ENCODE measurements around the gene DMTF1. TPM values are rescaled to one million over a fixed set of nuclear protein-coding genes. Genes with fewer than 3 reads are reported as not detected.

The DMTF1 gene
- total RNA-seq, 1 donor from 2014 or later = 168 TPM

DNA sequence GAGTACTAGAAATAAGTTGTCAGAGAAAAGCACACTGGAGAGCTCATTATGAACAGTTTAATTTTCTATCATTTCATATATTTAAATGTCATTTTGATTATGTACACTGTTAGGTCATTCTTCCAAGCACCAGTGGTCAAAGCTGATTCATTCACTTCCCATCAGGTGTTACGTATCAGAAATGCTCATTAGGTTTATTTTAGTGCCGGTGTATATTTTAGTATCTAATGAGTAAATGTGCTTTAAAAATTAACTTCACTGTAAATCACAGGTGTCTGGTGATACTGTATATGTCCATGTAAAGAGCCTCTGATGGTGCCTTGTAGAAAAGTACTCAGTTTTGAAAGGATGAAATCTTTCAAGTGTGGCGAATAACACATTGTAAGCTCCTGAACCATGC is 3.5 kb downstream of the DMTF1 start:
- H3K9me3 Mint-ChIP-seq (ENCODE audit: unreplicated experiment) = peaks cover 12% of the 10 kb centered on the region
- H3K4me3 Mint-ChIP-seq (ENCODE audit: unreplicated experiment) = peak overlapping the region; percentile 51
- no peak overlapping the region for H3K27ac Mint-ChIP-seq (ENCODE audit: unreplicated experiment)
- peaks cover 19% of the 10 kb centered on the region for H3K4me1 Mint-ChIP-seq (ENCODE audit: low read depth, unreplicated experiment)
- H3K27me3 Mint-ChIP-seq (ENCODE audit: unreplicated experiment) = peaks cover 10% of the 10 kb centered on the region
- TF ChIP-seq, protein P1, sequence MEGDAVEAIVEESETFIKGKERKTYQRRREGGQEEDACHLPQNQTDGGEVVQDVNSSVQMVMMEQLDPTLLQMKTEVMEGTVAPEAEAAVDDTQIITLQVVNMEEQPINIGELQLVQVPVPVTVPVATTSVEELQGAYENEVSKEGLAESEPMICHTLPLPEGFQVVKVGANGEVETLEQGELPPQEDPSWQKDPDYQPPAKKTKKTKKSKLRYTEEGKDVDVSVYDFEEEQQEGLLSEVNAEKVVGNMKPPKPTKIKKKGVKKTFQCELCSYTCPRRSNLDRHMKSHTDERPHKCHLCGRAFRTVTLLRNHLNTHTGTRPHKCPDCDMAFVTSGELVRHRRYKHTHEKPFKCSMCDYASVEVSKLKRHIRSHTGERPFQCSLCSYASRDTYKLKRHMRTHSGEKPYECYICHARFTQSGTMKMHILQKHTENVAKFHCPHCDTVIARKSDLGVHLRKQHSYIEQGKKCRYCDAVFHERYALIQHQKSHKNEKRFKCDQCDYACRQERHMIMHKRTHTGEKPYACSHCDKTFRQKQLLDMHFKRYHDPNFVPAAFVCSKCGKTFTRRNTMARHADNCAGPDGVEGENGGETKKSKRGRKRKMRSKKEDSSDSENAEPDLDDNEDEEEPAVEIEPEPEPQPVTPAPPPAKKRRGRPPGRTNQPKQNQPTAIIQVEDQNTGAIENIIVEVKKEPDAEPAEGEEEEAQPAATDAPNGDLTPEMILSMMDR (IDR thresholded peaks at IDR 0.05; ENCODE audit: partially characterized antibody, unreplicated experiment) = no peak
- no peaks in the 10 kb centered on the region for H3K36me3 Mint-ChIP-seq (ENCODE audit: unreplicated experiment)
- no peak for DNase-seq

DNA sequence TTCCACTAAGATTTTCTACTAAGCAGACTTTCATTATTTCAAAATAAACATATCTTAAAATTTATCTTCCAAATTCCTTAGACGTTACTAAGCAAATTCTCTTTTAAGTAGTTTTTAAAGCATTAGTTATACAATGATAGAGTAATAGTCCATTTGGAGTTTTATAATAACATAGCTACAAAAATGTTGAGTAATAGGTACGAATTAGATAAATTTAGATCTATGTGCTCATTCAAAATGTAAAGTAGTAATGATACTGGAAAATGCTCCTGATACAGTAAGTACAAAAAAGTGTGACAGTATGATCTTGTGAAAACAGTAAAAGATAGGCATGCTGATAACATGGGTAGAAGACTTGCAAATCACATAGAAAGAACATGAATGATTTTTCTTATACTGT is 4.5 kb downstream of the DMTF1 start:
- Mint-ChIP-seq H3K36me3 (ENCODE audit: unreplicated experiment) (no peaks in the 10 kb centered on the region), H3K4me1 (ENCODE audit: low read depth, unreplicated experiment) (peaks cover 19% of the 10 kb centered on the region), H3K9me3 (ENCODE audit: unreplicated experiment) (peaks cover 12% of the 10 kb centered on the region), H3K27me3 (ENCODE audit: unreplicated experiment) (peaks cover 10% of the 10 kb centered on the region), H3K4me3 (ENCODE audit: unreplicated experiment) (peak overlapping the region; percentile 54), H3K27ac (ENCODE audit: unreplicated experiment) (no peak overlapping the region)
- TF ChIP-seq, protein P1 (IDR thresholded peaks at IDR 0.05; ENCODE audit: partially characterized antibody, unreplicated experiment) = no peak
- no peak for DNase-seq

DNA sequence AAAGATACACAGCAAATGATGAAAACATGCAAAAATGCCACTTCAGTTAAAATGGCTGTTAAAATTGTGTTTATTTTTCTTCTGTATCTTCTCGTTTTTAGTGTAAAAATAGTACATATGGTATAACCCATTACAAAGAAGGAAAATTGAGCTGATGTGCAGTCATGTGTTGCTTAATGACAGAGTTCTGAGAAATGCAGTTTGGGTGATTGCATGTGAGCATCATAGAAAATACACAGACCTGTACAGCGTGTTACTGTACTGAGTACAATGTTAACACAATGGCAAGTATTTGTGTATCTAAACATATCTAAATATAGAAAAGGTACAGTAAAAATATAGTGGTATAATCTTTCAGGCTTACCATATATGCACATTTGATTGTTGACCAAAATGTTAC is 7.3 kb downstream of the DMTF1 start:
- Mint-ChIP-seq H3K9me3 (ENCODE audit: unreplicated experiment) (no peaks in the 10 kb centered on the region), H3K4me1 (ENCODE audit: low read depth, unreplicated experiment) (peaks cover 17% of the 10 kb centered on the region), H3K36me3 (ENCODE audit: unreplicated experiment) (no peaks in the 10 kb centered on the region), H3K27ac (ENCODE audit: unreplicated experiment) (no peak overlapping the region), H3K27me3 (ENCODE audit: unreplicated experiment) (no peaks in the 10 kb centered on the region), H3K4me3 (ENCODE audit: unreplicated experiment) (no peak overlapping the region)
- TF ChIP-seq, protein P1 (IDR thresholded peaks at IDR 0.05; ENCODE audit: partially characterized antibody, unreplicated experiment) = no peak
- DNase-seq = no peak

DNA sequence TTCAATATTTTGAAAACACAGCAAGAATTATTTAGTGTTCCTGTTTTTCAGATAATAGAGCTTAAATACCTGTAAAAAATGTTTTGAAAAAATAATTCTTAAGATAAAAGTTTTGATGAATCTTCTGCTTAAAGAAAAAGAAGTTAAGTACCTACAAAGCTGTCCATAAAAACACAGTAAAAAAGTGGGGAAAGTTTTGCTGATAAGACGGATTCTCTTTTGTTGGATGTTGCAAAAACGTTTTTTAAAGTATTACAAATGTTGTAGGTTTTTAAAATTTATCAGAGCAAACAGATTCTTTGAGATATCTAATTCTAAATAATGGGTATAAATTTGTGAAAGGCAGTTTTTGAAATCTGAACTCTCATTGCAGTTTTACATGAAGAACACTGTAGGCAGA is 12.2 kb downstream of the DMTF1 start:
- H3K27ac Mint-ChIP-seq (ENCODE audit: unreplicated experiment) = no peak overlapping the region
- no peaks in the 10 kb centered on the region for H3K27me3 Mint-ChIP-seq (ENCODE audit: unreplicated experiment)
- no peaks in the 10 kb centered on the region for H3K9me3 Mint-ChIP-seq (ENCODE audit: unreplicated experiment)
- DNase-seq = no peak
- H3K36me3 Mint-ChIP-seq (ENCODE audit: unreplicated experiment) = no peaks in the 10 kb centered on the region
- H3K4me1 Mint-ChIP-seq (ENCODE audit: low read depth, unreplicated experiment) = peaks cover 2% of the 10 kb centered on the region
- no peak overlapping the region for H3K4me3 Mint-ChIP-seq (ENCODE audit: unreplicated experiment)
- TF ChIP-seq, protein P1 (IDR thresholded peaks at IDR 0.05; ENCODE audit: partially characterized antibody, unreplicated experiment) = no peak

DNA sequence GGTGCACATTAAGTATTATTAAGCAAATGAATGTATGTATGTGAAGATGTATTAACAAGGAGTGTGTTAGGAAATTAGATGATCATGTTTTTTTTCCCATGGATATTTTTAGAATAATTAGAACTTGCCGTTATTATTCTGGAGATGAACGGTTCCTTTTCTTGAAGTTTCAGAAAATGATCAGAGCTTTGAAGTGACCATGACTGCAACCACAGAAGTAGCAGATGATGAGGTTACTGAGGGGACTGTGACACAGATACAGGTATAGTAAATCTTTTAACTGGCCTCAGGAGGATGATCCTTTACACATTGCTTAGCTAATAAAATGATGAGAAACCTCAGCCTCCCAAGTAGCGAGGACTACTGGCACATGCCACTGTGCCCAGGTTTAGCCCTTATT is 18.6 kb downstream of the DMTF1 start:
- no peak for DNase-seq
- TF ChIP-seq, protein P1 (IDR thresholded peaks at IDR 0.05; ENCODE audit: partially characterized antibody, unreplicated experiment) = no peak
- H3K4me3 Mint-ChIP-seq (ENCODE audit: unreplicated experiment) = no peak overlapping the region
- no peaks in the 10 kb centered on the region for H3K36me3 Mint-ChIP-seq (ENCODE audit: unreplicated experiment)
- H3K27ac Mint-ChIP-seq (ENCODE audit: unreplicated experiment) = peak overlapping the region; percentile 34
- no peaks in the 10 kb centered on the region for H3K9me3 Mint-ChIP-seq (ENCODE audit: unreplicated experiment)
- no peaks in the 10 kb centered on the region for H3K4me1 Mint-ChIP-seq (ENCODE audit: low read depth, unreplicated experiment)
- H3K27me3 Mint-ChIP-seq (ENCODE audit: unreplicated experiment) = no peaks in the 10 kb centered on the region

All from glutamatergic neuron (in vitro differentiated cells).